Measurements from ENCODE around the gene TUT1.

DNA sequence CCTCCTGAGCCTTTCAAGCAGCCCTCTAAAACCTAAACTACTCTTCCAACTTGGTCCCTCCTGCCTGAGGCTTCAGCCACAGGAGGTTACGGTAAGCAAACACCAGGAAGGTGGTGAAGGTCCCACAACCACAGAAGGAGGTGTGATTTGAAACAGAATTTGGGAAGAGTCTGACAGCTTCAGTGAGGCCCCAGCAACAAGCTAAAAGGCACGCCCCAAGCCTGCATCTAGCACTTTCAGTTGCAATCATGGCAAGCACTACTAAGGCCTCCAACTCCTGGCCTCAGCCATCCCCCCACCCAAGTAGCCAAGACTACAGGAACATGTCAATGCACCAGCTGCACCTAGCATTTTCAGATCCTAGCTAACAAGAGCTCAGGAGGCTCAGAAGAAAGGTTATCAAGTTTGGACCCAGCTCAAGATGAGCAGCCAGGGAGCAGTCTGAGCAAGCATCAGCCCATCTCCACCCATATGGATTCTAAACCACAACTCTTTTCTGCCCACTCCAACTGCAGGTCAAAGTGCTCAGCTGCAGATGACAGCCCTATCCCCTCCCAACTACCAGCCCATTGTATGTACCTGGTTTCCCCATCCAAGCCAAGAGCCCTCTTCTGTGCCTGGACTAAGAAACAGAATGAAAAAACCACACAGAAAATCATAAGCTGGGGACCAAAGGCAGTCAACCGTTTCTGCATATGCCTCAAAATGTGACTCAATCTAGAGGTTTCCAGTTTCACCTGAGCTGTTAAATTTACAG lies 34.3 kb downstream of the TUT1 start:
- TF ChIP-seq POLR2A (IDR thresholded peaks at IDR 0.05) (no peak), POLR2AphosphoS5 (IDR thresholded peaks at IDR 0.05) (no peak)

Data from prostate gland (tissue), 1 donor.